ENCODE measurements around the gene TFAP2B. TPM values are rescaled to one million over a fixed set of nuclear protein-coding genes. Genes with fewer than 3 reads are reported as not detected.
A peak's percentile ranks its signal among the peaks of the same experiment; 100 is the strongest.

TFAP2B gene
- total and polyA plus RNA-seq, 7 experiments from 2014 or later = not detected

- Histone ChIP-seq H3K4me3 (ENCODE audit: low read length) (no peak overlapping the region), H3K4me1 (ENCODE audit: control insufficient read depth in 2 of 2, insufficient read depth in 2 of 2, low read length in 2 of 2) (no peaks in the 10 kb centered on the region), H3K27me3 (ENCODE audit: control insufficient read depth in 2 of 2, insufficient read depth in 2 of 2, low read length in 2 of 2) (no peaks in the 10 kb centered on the region), H3K36me3 (ENCODE audit: control insufficient read depth in 2 of 3, insufficient read depth in 3 of 3, low read length in 3 of 3) (no peaks in the 10 kb centered on the region), H3K9me3 (ENCODE audit: control insufficient read depth in 2 of 3, low read length in 3 of 3) (no peaks in the 10 kb centered on the region), H3K27ac (ENCODE audit: low read depth, low read length) (no peak overlapping the region)
- Mint-ChIP-seq H3K4me1 (no peaks in the 10 kb centered on the region), H3K4me3 (no peak overlapping the region), H3K9me3 (peaks cover 0 to 6% (median 1%) of the 10 kb centered on the region in 11 donors), H3K27ac (no peak overlapping the region), H3K27me3 (no peaks in the 10 kb centered on the region), H3K36me3 (no peaks in the 10 kb centered on the region)
- no peak for ATAC-seq
- intact Hi-C loops (cut with micrococcal nuclease) = no loop called here
- POLR2A ChIA-PET = no interaction called here
- no peak for DNase-seq
- CTCF ChIA-PET = no interaction called here
Observed at GRCh38 chr6:50804283-50804682, 14.4 kb upstream of the TFAP2B start.

GRCh38 chr6:50807035-50807434 is 11.6 kb upstream of the TFAP2B start:
- H3K27me3 Mint-ChIP-seq = peaks cover 0 to 7% (median 0%) of the 10 kb centered on the region in 5 donors
- Histone ChIP-seq H3K4me1 (ENCODE audit: control insufficient read depth in 2 of 2, insufficient read depth in 2 of 2, low read length in 2 of 2) (no peaks in the 10 kb centered on the region), H3K4me3 (ENCODE audit: low read length) (no peak overlapping the region), H3K27me3 (ENCODE audit: control insufficient read depth in 2 of 2, insufficient read depth in 2 of 2, low read length in 2 of 2) (no peaks in the 10 kb centered on the region), H3K36me3 (ENCODE audit: control insufficient read depth in 2 of 3, insufficient read depth in 3 of 3, low read length in 3 of 3) (no peaks in the 10 kb centered on the region), H3K9me3 (ENCODE audit: control insufficient read depth in 2 of 3, low read length in 3 of 3) (no peaks in the 10 kb centered on the region), H3K27ac (ENCODE audit: low read depth, low read length) (no peak overlapping the region)
- no peak overlapping the region for H3K4me3 Mint-ChIP-seq
- ATAC-seq = no peak
- peaks cover 0 to 3% (median 1%) of the 10 kb centered on the region in 11 donors for H3K9me3 Mint-ChIP-seq
- intact Hi-C loops (cut with micrococcal nuclease) = no loop called here
- POLR2A ChIA-PET = no interaction called here
- no peak for DNase-seq
- H3K36me3 Mint-ChIP-seq = no peaks in the 10 kb centered on the region
- CTCF ChIA-PET = no interaction called here
- no peaks in the 10 kb centered on the region for H3K4me1 Mint-ChIP-seq
- H3K27ac Mint-ChIP-seq = no peak overlapping the region

- peaks cover 0 to 13% of the 10 kb centered on the region in 2 donors for H3K27me3 ChIP-seq (ENCODE audit: control insufficient read depth in 2 of 2, insufficient read depth in 2 of 2, low read length in 2 of 2)
- H3K27ac ChIP-seq (ENCODE audit: low read depth, low read length) = no peak overlapping the region
- ChIA-PET POLR2A (no interaction called here), CTCF (no interaction called here)
- Mint-ChIP-seq H3K4me1 (peaks cover 8 to 33% (median 19%) of the 10 kb centered on the region in 7 donors), H3K4me3 (peak overlapping the region; percentile 66 to 93 (median 87)), H3K36me3 (peaks cover 0 to 10% (median 0%) of the 10 kb centered on the region in 5 donors), H3K27ac (no peak overlapping the region), H3K9me3 (peaks cover 0 to 6% (median 0%) of the 10 kb centered on the region in 11 donors), H3K27me3 (peaks cover 42 to 74% (median 62%) of the 10 kb centered on the region in 5 donors)
- peak overlapping the region; percentile 58 for H3K4me3 ChIP-seq (ENCODE audit: low read length)
- intact Hi-C loops (cut with micrococcal nuclease) = loop anchor here (1.0 to 10.0 kb wide), 9 partner anchors 99 to 1847 kb away; no protein-coding TSS in a partner anchor
- no peaks in the 10 kb centered on the region for H3K9me3 ChIP-seq (ENCODE audit: control insufficient read depth in 2 of 3, low read length in 3 of 3)
- DNase-seq = no peak
- H3K4me1 ChIP-seq (ENCODE audit: control insufficient read depth in 2 of 2, insufficient read depth in 2 of 2, low read length in 2 of 2) = peaks cover 0 to 5% of the 10 kb centered on the region in 2 donors
- no peaks in the 10 kb centered on the region for H3K36me3 ChIP-seq (ENCODE audit: control insufficient read depth in 2 of 3, insufficient read depth in 3 of 3, low read length in 3 of 3)
- ATAC-seq = no peak
Observed at GRCh38 chr6:50815436-50816114, 3.1 kb upstream of the TFAP2B start.

DNA sequence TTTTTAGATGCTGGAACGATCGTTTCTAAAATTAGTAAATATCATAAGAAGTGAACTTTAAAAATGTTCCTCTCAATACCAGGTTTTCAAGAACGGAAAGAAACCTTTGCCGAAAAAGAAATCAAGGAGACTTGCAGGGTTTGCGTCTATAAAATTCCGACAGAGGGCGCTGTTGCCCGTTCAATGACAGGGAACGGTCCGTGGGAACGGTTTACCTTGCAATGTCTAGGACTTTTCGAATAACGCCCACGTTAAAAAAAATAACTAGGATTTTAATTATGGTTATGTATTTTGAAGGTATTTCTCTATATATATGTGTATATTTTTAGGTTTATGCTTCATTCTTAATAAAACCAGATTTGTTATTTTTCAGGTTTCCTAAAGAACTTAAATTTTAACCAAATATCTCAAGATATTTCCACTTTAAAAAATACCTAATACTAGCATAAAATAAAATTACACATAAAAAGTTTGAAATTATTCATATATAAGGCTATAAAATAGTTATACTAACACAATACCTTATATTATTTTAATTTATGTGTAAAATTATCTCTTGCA is 2.5 kb upstream of the TFAP2B start:
- Histone ChIP-seq H3K36me3 (ENCODE audit: control insufficient read depth in 2 of 3, insufficient read depth in 3 of 3, low read length in 3 of 3) (no peaks in the 10 kb centered on the region), H3K4me3 (ENCODE audit: low read length) (peak overlapping the region; percentile 58), H3K27me3 (ENCODE audit: control insufficient read depth in 2 of 2, insufficient read depth in 2 of 2, low read length in 2 of 2) (peaks cover 0 to 17% of the 10 kb centered on the region in 2 donors), H3K4me1 (ENCODE audit: control insufficient read depth in 2 of 2, insufficient read depth in 2 of 2, low read length in 2 of 2) (peaks cover 0 to 5% of the 10 kb centered on the region in 2 donors), H3K9me3 (ENCODE audit: control insufficient read depth in 2 of 3, low read length in 3 of 3) (no peaks in the 10 kb centered on the region), H3K27ac (ENCODE audit: low read depth, low read length) (no peak overlapping the region)
- H3K4me1 Mint-ChIP-seq = peaks cover 9 to 35% (median 24%) of the 10 kb centered on the region in 7 donors
- H3K9me3 Mint-ChIP-seq = peaks cover 0 to 5% (median 0%) of the 10 kb centered on the region in 11 donors
- CTCF ChIA-PET = no interaction called here
- ATAC-seq = peak; percentile 57
- H3K4me3 Mint-ChIP-seq = peak overlapping the region; percentile 66 to 93 (median 87)
- POLR2A ChIA-PET = no interaction called here
- H3K27me3 Mint-ChIP-seq = peaks cover 45 to 77% (median 68%) of the 10 kb centered on the region in 5 donors
- DNase-seq = peak in 7 of 9 donors; percentile 16 to 55 (median 23)
- H3K27ac Mint-ChIP-seq = no peak overlapping the region
- intact Hi-C loops (cut with micrococcal nuclease) = loop anchor here (1.0 to 10.0 kb wide), 9 partner anchors 99 to 1846 kb away; no protein-coding TSS in a partner anchor
- H3K36me3 Mint-ChIP-seq = peaks cover 0 to 11% (median 0%) of the 10 kb centered on the region in 5 donors

DNA sequence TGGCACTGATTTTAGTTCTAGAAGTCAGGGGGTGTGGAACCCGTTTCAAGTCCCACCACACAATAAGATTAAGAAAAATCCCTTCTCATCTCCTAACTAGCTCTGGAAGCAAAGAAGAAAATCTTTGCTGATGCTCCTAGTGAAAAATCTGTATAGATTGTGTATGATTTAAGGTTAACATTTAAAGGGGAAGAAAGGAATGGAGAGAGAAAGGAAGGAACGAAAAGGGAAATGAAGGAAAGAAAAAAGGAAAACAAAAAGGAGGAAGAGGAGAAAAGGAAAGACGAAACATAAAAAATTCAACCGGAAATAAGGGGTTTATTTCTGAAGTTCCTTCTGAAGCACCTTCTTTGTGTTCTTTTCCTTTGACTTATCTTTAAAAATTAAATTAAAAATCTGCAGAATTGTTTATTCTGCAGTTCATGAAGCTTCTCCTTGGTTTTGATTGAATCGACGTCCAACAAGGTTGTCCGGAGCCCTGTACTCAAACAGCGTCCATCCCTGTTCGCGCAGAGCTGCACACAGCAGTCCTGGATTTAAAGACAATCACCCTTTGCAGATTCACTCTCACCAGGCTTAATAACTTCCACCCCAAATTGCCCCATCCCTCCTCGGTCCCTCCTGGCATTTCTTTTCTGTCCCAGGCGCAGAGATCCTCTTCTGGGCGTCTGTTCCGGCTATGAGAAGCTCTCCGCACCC is 1.6 kb upstream of the TFAP2B start:
- Mint-ChIP-seq H3K27ac (no peak overlapping the region), H3K4me1 (peaks cover 9 to 36% (median 30%) of the 10 kb centered on the region in 7 donors), H3K4me3 (peak overlapping the region in 2 of 10 donors; percentile 12 to 47), H3K27me3 (peaks cover 50 to 82% (median 77%) of the 10 kb centered on the region in 5 donors), H3K9me3 (peaks cover 0 to 8% (median 3%) of the 10 kb centered on the region in 11 donors), H3K36me3 (peaks cover 0 to 14% (median 2%) of the 10 kb centered on the region in 5 donors)
- no peak for DNase-seq
- H3K4me3 ChIP-seq (ENCODE audit: low read length) = no peak overlapping the region
- no peak for ATAC-seq
- no peaks in the 10 kb centered on the region for H3K9me3 ChIP-seq (ENCODE audit: control insufficient read depth in 2 of 3, low read length in 3 of 3)
- ChIA-PET CTCF (no interaction called here), POLR2A (no interaction called here)
- peaks cover 0 to 5% of the 10 kb centered on the region in 2 donors for H3K4me1 ChIP-seq (ENCODE audit: control insufficient read depth in 2 of 2, insufficient read depth in 2 of 2, low read length in 2 of 2)
- H3K36me3 ChIP-seq (ENCODE audit: control insufficient read depth in 2 of 3, insufficient read depth in 3 of 3, low read length in 3 of 3) = no peaks in the 10 kb centered on the region
- intact Hi-C loops (cut with micrococcal nuclease) = loop anchor here (1.0 to 10.0 kb wide), 9 partner anchors 100 to 1845 kb away; no protein-coding TSS in a partner anchor
- no peak overlapping the region for H3K27ac ChIP-seq (ENCODE audit: low read depth, low read length)
- H3K27me3 ChIP-seq (ENCODE audit: control insufficient read depth in 2 of 2, insufficient read depth in 2 of 2, low read length in 2 of 2) = peaks cover 0 to 22% of the 10 kb centered on the region in 2 donors

- no peak for ATAC-seq
- Histone ChIP-seq H3K4me3 (ENCODE audit: low read length) (no peak overlapping the region), H3K27me3 (ENCODE audit: control insufficient read depth in 2 of 2, insufficient read depth in 2 of 2, low read length in 2 of 2) (peaks cover 0 to 26% of the 10 kb centered on the region in 2 donors), H3K9me3 (ENCODE audit: control insufficient read depth in 2 of 3, low read length in 3 of 3) (no peaks in the 10 kb centered on the region), H3K27ac (ENCODE audit: low read depth, low read length) (no peak overlapping the region), H3K4me1 (ENCODE audit: control insufficient read depth in 2 of 2, insufficient read depth in 2 of 2, low read length in 2 of 2) (peaks cover 0 to 5% of the 10 kb centered on the region in 2 donors), H3K36me3 (ENCODE audit: control insufficient read depth in 2 of 3, insufficient read depth in 3 of 3, low read length in 3 of 3) (no peaks in the 10 kb centered on the region)
- Mint-ChIP-seq H3K4me1 (peaks cover 9 to 40% (median 33%) of the 10 kb centered on the region in 7 donors), H3K27me3 (peaks cover 50 to 83% (median 82%) of the 10 kb centered on the region in 5 donors), H3K36me3 (peaks cover 0 to 14% (median 2%) of the 10 kb centered on the region in 5 donors), H3K27ac (no peak overlapping the region), H3K9me3 (peaks cover 0 to 13% (median 3%) of the 10 kb centered on the region in 11 donors), H3K4me3 (no peak overlapping the region)
- DNase-seq = no peak
- POLR2A ChIA-PET = no interaction called here
- CTCF ChIA-PET = no interaction called here
- intact Hi-C loops (cut with micrococcal nuclease) = loop anchor here (2.0 to 10.0 kb wide), 5 partner anchors 101 to 1845 kb away; no protein-coding TSS in a partner anchor
Observed at GRCh38 chr6:50817646-50817950, 1.1 kb upstream of the TFAP2B start.

All from naive thymus-derived CD4-positive, alpha-beta T cell (primary cell).